GM12874 (cell line): ENCODE data around the gene ABHD17C.

Experiments used
- CTCF ChIP-seq: IDR thresholded peaks from 2 replicates; pipeline ENCODE4 v1.5.1; 2011; ENCODE audit warnings: low read depth, mild to moderate bottlenecking, control low read depth, low read length, moderate library complexity; ENCODE audit not compliant: insufficient read depth

The ABHD17C gene

GRCh38 chr15:80744415-80744814 is 49.3 kb downstream of the ABHD17C start:
- no peak for TF ChIP-seq CTCF

- no peak for TF ChIP-seq CTCF
Observed at GRCh38 chr15:80744826-80745225, 49.7 kb downstream of the ABHD17C start.

- TF ChIP-seq CTCF = no peak
Observed at GRCh38 chr15:80745888-80746287, 50.8 kb downstream of the ABHD17C start.

- TF ChIP-seq CTCF = no peak
Observed at GRCh38 chr15:80747317-80748053, 52.4 kb downstream of the ABHD17C start.

- no peak for TF ChIP-seq CTCF
Observed at GRCh38 chr15:80749589-80749988, 54.5 kb downstream of the ABHD17C start.

- TF ChIP-seq CTCF = no peak
Observed at GRCh38 chr15:80750575-80750974, 55.5 kb downstream of the ABHD17C start.

GRCh38 chr15:80752204-80752603 is 57.1 kb downstream of the ABHD17C start:
- TF ChIP-seq CTCF = no peak
